Naive thymus-derived CD8-positive, alpha-beta T cell (primary cell): ENCODE results near the gene GATAD2A. TPM values are rescaled to one million over a fixed set of nuclear protein-coding genes. Genes with fewer than 3 reads are reported as not detected.
A peak's percentile ranks its signal among the peaks of the same experiment; 100 is the strongest.

Source experiments
- ATAC-seq, 2 donors: fragments of 150-1000 bp; cut with Tn5 transposase in 1 of 2; sonication (Bioruptor Pico), chemical (Tn5 transposase) in 1 of 2; 1 replicate in 1 of 2; 2 replicates in 1 of 2; pipeline ENCODE4 v1.10.0; 2021; ENCODE audit warnings: mild to moderate bottlenecking in 2 of 2, moderate library complexity in 2 of 2
- POLR2A ChIA-PET: fragments of 350-600 bp; sonication (Branson Sonifier 250); formaldehyde crosslinking; loops from one replicate; lab custom pipeline; 2021; ENCODE audit warnings: antibody characterized with exemption; lab: Charles Lee
- DNase-seq, 10 donors: peaks; one replicate each; pipeline versions ENCODE4 v3.0.0 to v3.0.0-alpha.2; 2020 to 2022
- H3K27ac Mint-ChIP-seq, 10 donors: one replicate each; pipeline ENCODE4 v1.8.0; 2020 to 2022; ENCODE audit warnings: mild to moderate bottlenecking in 10 of 10, mixed read lengths in 10 of 10, moderate library complexity in 4 of 10, inconsistent platforms in 1 of 10
- H3K27me3 Mint-ChIP-seq, 5 donors: one replicate each; pipeline ENCODE4 v1.8.0; 2021 to 2022; ENCODE audit warnings: mixed read lengths in 5 of 5
- H3K36me3 Mint-ChIP-seq, 3 donors: one replicate each; pipeline ENCODE4 v1.8.0; 2020 to 2022; ENCODE audit warnings: mixed read lengths in 3 of 3, mild to moderate bottlenecking in 2 of 3, inconsistent platforms in 1 of 3
- H3K4me1 Mint-ChIP-seq, 4 donors: one replicate each; pipeline ENCODE4 v1.8.0; 2021 to 2022; ENCODE audit warnings: mixed read lengths in 4 of 4
- H3K4me3 Mint-ChIP-seq, 10 donors: one replicate each; pipeline ENCODE4 v1.8.0; 2020 to 2022; ENCODE audit warnings: mild to moderate bottlenecking in 10 of 10, mixed read lengths in 10 of 10, moderate library complexity in 6 of 10, inconsistent platforms in 1 of 10
- H3K9me3 Mint-ChIP-seq, 9 donors: one replicate each; pipeline ENCODE4 v1.8.0; 2020 to 2022; ENCODE audit warnings: mixed read lengths in 9 of 9, mild to moderate bottlenecking in 3 of 9, inconsistent platforms in 1 of 9, moderate library complexity in 1 of 9
- polyA plus RNA-seq, 3 donors: library from polyadenylated mRNA; unstranded; fragments of 300-500 nt; fragmentation: Illumina TruSeq; gene quantifications; one replicate each; pipeline ENCODE4 v1.2.3, GENCODE V29; 2021
- total RNA-seq, 8 experiments: library from RNA in 2 of 8; stranded (reverse) in 2 of 8; gene quantifications; one replicate each; pipeline ENCODE4 v1.2.3 and lab custom pipeline; 2021 to 2026

GATAD2A gene
- total RNA-seq (100 to 1,000 TPM; 101 to 107 TPM), polyA plus RNA-seq (10 to 100 TPM; 14.5 to 35.1 (median 20.2) TPM), total RNA-seq (lab: John Stamatoyannopoulos, UW) (115 to 189 (median 131) reads per million in 6 experiments)

DNA sequence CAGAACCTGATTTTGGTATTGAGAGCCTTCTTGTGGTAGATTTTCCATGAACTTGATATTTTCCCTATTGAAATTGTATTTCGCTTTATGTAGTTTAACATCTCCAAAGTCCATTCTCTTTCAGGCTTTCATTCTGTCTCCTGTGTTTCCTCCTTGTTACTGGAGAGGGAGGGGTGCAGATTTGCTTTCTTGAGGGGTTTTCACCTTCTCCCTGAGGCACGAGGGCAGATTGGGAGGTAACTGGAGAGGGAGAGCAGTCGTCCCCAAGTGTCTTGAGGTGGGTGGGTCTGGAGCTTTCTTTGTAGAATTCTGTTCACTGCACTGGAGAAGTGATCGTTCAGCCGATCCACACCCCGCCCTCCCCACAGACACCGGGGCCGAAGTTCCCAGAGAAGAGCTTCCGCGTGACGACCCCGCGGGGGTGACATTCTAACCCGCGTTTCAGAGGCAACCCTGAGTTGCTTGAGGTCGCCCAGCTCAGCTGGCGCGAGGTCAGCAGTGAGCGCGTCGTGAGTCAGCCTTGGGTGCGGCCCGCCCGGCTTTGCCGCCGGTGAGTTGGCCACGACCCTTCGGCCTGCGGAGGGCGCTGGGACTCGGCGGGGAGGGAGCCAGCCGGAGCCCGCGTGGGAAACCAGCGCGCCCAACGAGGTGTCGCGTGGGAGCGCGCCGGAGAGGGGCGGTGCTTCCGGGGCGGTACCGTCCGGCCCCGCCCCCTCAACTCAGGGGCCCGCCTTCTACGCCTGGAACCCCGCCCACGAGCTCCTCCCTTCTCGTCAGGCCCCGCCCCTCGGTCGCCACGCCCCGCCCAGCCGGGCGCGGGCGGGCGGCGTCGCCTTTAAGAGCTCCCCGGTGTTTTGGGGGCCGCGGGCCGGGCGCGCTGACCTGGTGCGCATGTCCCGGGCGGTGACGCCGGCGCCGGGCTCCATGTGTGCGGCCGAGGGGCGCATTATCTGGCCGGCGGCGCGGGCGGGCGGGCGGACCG, at the start of gene GATAD2A:
GATAD2A (plus strand) TSS at position 797 of the 982 bp plus-strand sequence. CDS start 59,671 bp downstream, outside the sequence.
- DNase-seq (peak; percentile 82 to 95 (median 92)), ATAC-seq (peak; percentile 79 to 80)
- Mint-ChIP-seq H3K27ac (peak within 1 kb of the TSS; percentile 83 to 97 (median 94)), H3K4me3 (peak within 1 kb of the TSS; percentile 90 to 98 (median 94)), H3K4me1 (peaks cover 37 to 72% (median 64%) of the 10 kb centered on the region in 4 donors), H3K9me3 (no peaks in the 10 kb centered on the region), H3K36me3 (no peaks in the 10 kb centered on the region), H3K27me3 (no peaks in the 10 kb centered on the region)
- POLR2A ChIA-PET = interaction anchor here (0.6 to 4.6 kb wide), 26 partner anchors 10 to 412 kb away, joined by 3 to 52 read pairs (median 5); partner anchors contain the start of genes BORCS8, GMIP, NDUFA13 and RFXANK

DNA sequence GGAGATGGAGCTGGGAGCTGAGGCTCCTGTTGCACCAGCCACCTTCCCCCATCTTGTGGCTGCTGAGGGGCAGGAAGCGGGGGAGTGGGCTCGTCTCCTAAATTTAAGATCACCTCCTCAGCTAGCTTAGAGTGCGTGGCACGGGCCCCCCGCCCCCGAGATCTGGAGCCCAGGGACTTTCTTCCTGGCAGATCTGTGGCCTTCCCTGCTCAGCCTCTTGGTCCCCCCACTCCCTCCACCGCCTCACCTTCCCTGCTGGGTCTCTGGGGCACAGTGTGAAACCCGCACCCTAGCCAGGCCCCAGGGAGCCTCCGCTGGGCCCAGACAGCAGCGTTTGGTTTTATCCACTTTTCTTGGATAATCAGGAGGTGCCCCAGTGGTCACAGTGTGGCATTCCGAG, 49.0 kb upstream of the GATAD2A start:
- Mint-ChIP-seq H3K4me1 (peaks cover 18 to 33% (median 20%) of the 10 kb centered on the region in 4 donors), H3K36me3 (peaks cover 0 to 29% (median 6%) of the 10 kb centered on the region in 3 donors), H3K9me3 (no peaks in the 10 kb centered on the region), H3K27ac (no peak overlapping the region), H3K27me3 (no peaks in the 10 kb centered on the region), H3K4me3 (no peak overlapping the region)
- POLR2A ChIA-PET = no interaction called here
- DNase-seq (no peak), ATAC-seq (no peak)

GRCh38 chr19:19356901-19357566, 48.4 kb upstream of the GATAD2A start:
- H3K4me1 Mint-ChIP-seq = peaks cover 20 to 38% (median 25%) of the 10 kb centered on the region in 4 donors
- DNase-seq (no peak), ATAC-seq (no peak)
- no peaks in the 10 kb centered on the region for H3K27me3 Mint-ChIP-seq
- POLR2A ChIA-PET = interaction anchor here (0.7 to 1.3 kb wide), 3 partner anchors 28 to 132 kb away, joined by 3 to 7 read pairs (median 5); no protein-coding TSS in a partner anchor
- H3K9me3 Mint-ChIP-seq = no peaks in the 10 kb centered on the region
- H3K4me3 Mint-ChIP-seq = no peak overlapping the region
- peaks cover 0 to 25% (median 5%) of the 10 kb centered on the region in 3 donors for H3K36me3 Mint-ChIP-seq
- H3K27ac Mint-ChIP-seq = peak overlapping the region in 7 of 10 donors; percentile 5 to 78 (median 49)

DNA sequence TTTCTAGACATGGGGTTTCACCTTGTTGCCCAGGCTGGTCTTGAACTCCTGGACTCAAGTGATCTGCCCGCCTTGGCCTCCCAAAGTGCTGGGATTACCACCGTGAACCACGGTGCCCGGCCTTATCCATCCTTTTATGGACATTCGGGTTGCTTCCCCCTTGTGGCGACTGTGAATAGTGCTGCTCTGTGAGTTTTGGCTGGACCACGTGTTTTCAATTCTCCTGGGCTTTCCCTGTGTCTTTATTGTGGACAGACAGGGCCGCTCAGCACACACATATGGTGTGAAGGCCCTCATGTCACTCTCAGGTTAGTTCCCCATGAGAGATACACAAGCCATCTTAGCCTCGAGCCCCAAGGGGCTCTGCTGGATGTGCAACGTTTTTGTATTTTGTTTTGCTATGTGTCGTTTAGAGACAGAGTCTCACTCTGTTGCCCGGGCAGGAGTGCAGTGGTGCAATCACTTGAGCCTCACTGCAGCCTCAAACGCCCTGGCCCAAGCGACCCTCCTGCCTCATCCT, 44.3 kb upstream of the GATAD2A start:
- peak; percentile 37 to 78 (median 64) for DNase-seq
- peaks cover 0 to 8% (median 0%) of the 10 kb centered on the region in 3 donors for H3K36me3 Mint-ChIP-seq
- peak overlapping the region in 9 of 10 donors; percentile 28 to 86 (median 64) for H3K27ac Mint-ChIP-seq
- no peaks in the 10 kb centered on the region for H3K9me3 Mint-ChIP-seq
- POLR2A ChIA-PET = interaction anchor here (0.6 to 10.5 kb wide), 2 partner anchors 128 to 307 kb away, joined by 6 to 131 read pairs; no protein-coding TSS in a partner anchor
- ATAC-seq = peak; percentile 46 to 60
- peak overlapping the region; percentile 12 to 62 (median 49) for H3K4me3 Mint-ChIP-seq
- no peaks in the 10 kb centered on the region for H3K27me3 Mint-ChIP-seq
- peaks cover 21 to 52% (median 38%) of the 10 kb centered on the region in 4 donors for H3K4me1 Mint-ChIP-seq

DNA sequence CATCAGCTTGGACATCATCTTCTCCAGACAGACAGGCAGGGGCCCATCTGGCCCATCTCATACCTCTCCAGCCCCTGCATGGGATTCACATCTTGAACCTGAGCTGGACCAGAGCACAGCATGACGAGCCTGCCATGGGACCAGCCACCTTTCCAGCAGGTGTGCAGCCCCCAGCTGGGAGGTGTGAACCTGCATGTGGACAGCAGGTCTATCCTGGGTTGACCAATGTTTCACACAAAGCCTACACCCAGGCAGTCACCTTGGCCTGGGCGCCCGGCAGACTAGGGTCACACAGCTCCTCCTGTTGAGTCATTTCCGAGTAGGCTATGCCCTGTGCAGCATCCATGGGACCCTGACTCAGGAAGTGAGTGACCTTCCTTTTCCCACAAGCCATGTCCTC, 43.4 kb upstream of the GATAD2A start:
- POLR2A ChIA-PET = interaction anchor here (0.8 to 10.5 kb wide), 2 partner anchors 48 to 127 kb away, joined by 4 to 131 read pairs; no protein-coding TSS in a partner anchor
- Mint-ChIP-seq H3K36me3 (peaks cover 0 to 6% (median 0%) of the 10 kb centered on the region in 3 donors), H3K27me3 (no peaks in the 10 kb centered on the region), H3K9me3 (no peaks in the 10 kb centered on the region), H3K27ac (peak overlapping the region in 5 of 10 donors; percentile 34 to 86 (median 60)), H3K4me3 (peak overlapping the region in 4 of 10 donors; percentile 0 to 50 (median 40)), H3K4me1 (peaks cover 24 to 58% (median 45%) of the 10 kb centered on the region in 4 donors)
- ATAC-seq = no peak
- DNase-seq = no peak

- DNase-seq = peak; percentile 42 to 86 (median 65)
- POLR2A ChIA-PET = interaction anchor here (0.6 to 10.5 kb wide), 6 partner anchors 8 to 123 kb away, joined by 3 to 131 read pairs (median 7); partner anchors contain the start of gene GATAD2A
- Mint-ChIP-seq H3K4me1 (peaks cover 8 to 28% (median 24%) of the 10 kb centered on the region in 4 donors), H3K36me3 (no peaks in the 10 kb centered on the region), H3K9me3 (no peaks in the 10 kb centered on the region), H3K4me3 (peak overlapping the region; percentile 28 to 82 (median 62)), H3K27me3 (no peaks in the 10 kb centered on the region), H3K27ac (peak overlapping the region in 9 of 10 donors; percentile 29 to 90 (median 87))
- peak; percentile 63 to 78 for ATAC-seq
Observed at GRCh38 chr19:19366434-19367396, 38.8 kb upstream of the GATAD2A start.

DNA sequence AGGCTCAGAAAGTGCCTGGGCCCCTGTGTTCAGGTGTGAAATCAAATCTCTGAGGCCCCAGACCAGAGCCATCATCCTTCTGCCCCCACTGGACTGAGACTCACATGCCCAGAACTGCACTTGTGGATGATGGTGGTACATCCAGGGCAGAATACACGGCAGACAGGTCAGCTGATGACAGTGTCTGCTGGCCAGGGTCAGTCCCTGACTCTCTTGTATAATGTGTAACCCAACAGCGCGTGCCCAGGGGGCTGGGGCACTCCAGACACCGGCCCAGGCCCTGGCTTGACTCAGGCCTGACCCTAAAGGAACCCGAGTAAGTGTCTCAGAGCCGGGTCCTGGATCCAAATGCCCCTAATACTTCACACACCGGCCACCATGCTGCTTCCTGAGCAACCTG, 37.4 kb upstream of the GATAD2A start:
- no peaks in the 10 kb centered on the region for H3K36me3 Mint-ChIP-seq
- H3K27me3 Mint-ChIP-seq = no peaks in the 10 kb centered on the region
- POLR2A ChIA-PET = interaction anchor here (0.6 to 10.5 kb wide), 4 partner anchors 37 to 121 kb away, joined by 3 to 131 read pairs (median 7); partner anchors contain the start of gene GATAD2A
- peak overlapping the region in 1 of 10 donors; percentile 14 for H3K4me3 Mint-ChIP-seq
- peak overlapping the region in 1 of 10 donors; percentile 36 for H3K27ac Mint-ChIP-seq
- DNase-seq = no peak
- peaks cover 10 to 34% (median 25%) of the 10 kb centered on the region in 4 donors for H3K4me1 Mint-ChIP-seq
- ATAC-seq = no peak
- no peaks in the 10 kb centered on the region for H3K9me3 Mint-ChIP-seq

DNA sequence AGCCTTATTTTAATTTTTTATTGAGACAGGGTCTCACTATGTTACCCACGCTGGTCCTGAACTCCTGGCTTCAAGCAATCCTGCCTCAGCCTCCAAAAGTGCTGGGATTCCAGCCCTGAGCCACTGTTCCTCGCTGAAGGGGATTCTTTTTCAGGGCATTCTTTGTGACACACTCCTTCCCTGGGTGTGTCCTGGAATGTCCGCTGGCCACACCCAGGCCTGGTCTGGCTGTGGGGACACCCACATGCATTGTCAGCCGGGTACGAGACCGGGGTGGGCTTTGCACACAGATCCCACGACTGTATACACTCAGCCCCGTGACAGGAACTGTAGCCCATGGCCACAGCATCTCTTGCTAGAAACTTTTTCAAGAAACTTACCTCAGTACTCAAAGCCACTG, 34.4 kb upstream of the GATAD2A start:
- Mint-ChIP-seq H3K9me3 (no peaks in the 10 kb centered on the region), H3K27me3 (no peaks in the 10 kb centered on the region), H3K36me3 (no peaks in the 10 kb centered on the region), H3K4me3 (no peak overlapping the region), H3K4me1 (peaks cover 6 to 24% (median 17%) of the 10 kb centered on the region in 4 donors), H3K27ac (peak overlapping the region in 2 of 10 donors; percentile 44 to 48)
- POLR2A ChIA-PET = interaction anchor here (10.5 kb wide), 1 partner anchor 118 kb away, joined by 131 read pairs; no protein-coding TSS in a partner anchor
- ATAC-seq (no peak), DNase-seq (no peak)

GRCh38 chr19:19372656-19373416, 32.6 kb upstream of the GATAD2A start:
- POLR2A ChIA-PET = interaction anchor here (0.6 to 2.7 kb wide), 6 partner anchors 8 to 116 kb away, joined by 3 to 12 read pairs (median 5); partner anchors contain the start of gene GATAD2A
- no peaks in the 10 kb centered on the region for H3K9me3 Mint-ChIP-seq
- H3K27me3 Mint-ChIP-seq = no peaks in the 10 kb centered on the region
- H3K4me3 Mint-ChIP-seq = peak overlapping the region; percentile 12 to 74 (median 64)
- no peaks in the 10 kb centered on the region for H3K36me3 Mint-ChIP-seq
- H3K27ac Mint-ChIP-seq = peak overlapping the region; percentile 25 to 94 (median 91)
- peak; percentile 67 to 85 for ATAC-seq
- peaks cover 4 to 15% (median 10%) of the 10 kb centered on the region in 4 donors for H3K4me1 Mint-ChIP-seq
- peak in 3 of 10 donors; percentile 25 to 31 (median 26) for DNase-seq

DNA sequence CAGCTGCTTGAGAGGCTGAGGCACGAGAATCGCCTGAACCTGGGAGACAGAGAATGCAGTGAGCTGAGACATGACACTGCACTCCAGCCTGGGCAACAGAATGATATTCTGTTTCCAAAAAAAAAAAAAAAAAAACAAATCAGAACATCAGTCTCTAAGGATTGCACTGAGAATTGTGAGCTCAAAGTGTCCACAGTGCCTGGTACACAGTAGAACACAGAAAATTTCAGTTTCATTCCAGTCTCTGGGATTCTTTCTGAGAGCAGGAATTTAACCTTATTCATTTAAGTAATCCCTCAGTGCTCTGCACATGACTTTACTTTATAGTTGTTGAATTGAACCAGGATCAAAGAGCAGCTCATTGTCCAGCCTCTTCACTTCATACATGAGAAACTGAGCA, 25.9 kb upstream of the GATAD2A start:
- DNase-seq = no peak
- Mint-ChIP-seq H3K4me3 (no peak overlapping the region), H3K4me1 (peaks cover 0 to 8% (median 4%) of the 10 kb centered on the region in 4 donors), H3K9me3 (no peaks in the 10 kb centered on the region), H3K36me3 (no peaks in the 10 kb centered on the region), H3K27me3 (no peaks in the 10 kb centered on the region), H3K27ac (no peak overlapping the region)
- POLR2A ChIA-PET = no interaction called here
- no peak for ATAC-seq
